GM18508 (cell line): ENCODE measurements around the gene TSPY9.
"Not testable (repeated sequence)": the region's sequence is repeated elsewhere in the genome, so short reads cannot be mapped to it uniquely, and the experiment has no call there.

ENCODE experiments used
- ATAC-seq: cut with Tn5 transposase; IDR thresholded peaks from one replicate; pipeline ENCODE4 v1.9.1; 2021; ENCODE audit warnings: moderate number of reproducible peaks; ENCODE audit not compliant: insufficient read depth, unreplicated experiment

The TSPY9 gene, protein sequence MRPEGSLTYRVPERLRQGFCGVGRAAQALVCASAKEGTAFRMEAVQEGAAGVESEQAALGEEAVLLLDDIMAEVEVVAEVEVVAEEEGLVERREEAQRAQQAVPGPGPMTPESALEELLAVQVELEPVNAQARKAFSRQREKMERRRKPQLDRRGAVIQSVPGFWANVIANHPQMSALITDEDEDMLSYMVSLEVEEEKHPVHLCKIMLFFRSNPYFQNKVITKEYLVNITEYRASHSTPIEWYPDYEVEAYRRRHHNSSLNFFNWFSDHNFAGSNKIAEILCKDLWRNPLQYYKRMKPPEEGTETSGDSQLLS

DNA sequence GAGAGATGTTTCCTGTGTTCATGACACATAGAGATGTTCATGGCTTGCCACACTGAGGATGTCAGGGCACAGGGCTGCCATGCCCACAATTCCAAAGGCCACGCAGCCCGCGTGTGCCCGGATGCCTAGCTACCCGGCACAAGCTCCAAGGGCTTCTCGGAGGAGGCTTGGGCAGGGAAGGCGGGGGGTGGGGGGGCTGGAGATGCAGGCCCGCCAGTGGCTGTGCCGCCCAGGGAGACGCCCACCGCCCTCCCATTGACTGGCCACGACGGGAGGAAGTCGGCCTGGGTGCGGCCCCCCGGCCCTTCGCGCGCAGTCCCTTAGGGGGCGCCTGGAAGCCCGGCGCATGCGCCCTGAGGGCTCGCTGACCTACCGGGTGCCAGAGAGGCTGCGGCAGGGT, at the start of gene TSPY9:
Gene TSPY9, plus strand, starts transcription at position 301 of the 400 bp plus-strand sequence. Its CDS starts 46 bp downstream, at position 347.
- ATAC-seq = not testable (repeated sequence)

DNA sequence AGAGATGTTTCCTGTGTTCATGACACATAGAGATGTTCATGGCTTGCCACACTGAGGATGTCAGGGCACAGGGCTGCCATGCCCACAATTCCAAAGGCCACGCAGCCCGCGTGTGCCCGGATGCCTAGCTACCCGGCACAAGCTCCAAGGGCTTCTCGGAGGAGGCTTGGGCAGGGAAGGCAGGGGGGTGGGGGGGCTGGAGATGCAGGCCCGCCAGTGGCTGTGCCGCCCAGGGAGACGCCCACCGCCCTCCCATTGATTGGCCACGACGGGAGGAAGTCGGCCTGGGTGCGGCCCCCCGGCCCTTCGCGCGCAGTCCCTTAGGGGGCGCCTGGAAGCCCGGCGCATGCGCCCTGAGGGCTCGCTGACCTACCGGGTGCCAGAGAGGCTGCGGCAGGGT, 20.4 kb upstream of the TSPY9 start, which contains the start of gene TSPY1:
Gene TSPY1, plus strand, starts transcription at position 301 of the 400 bp plus-strand sequence. Its CDS starts 46 bp downstream, at position 347.
- ATAC-seq = not testable (repeated sequence)

DNA sequence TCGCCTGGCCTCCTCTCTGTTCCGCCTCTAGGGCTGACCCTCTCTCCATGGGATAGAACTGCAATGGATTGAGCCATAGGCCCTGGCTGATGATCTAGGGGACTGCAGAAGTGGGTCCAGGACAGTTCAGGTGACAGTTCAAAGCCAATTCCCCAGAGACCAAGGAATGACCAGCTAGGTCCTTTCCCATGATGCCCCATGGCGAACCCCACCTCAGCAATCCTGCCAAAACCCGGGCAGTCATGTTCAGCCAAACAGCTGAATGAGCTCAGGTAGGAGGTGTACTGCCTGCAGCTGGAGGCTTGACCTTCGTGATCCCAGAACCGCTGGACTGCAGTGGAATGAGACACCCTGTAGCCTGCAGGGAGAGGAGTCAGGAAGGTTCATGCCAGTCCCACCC, 17.3 kb downstream of the TSPY9 start:
- ATAC-seq = not testable (repeated sequence)

DNA sequence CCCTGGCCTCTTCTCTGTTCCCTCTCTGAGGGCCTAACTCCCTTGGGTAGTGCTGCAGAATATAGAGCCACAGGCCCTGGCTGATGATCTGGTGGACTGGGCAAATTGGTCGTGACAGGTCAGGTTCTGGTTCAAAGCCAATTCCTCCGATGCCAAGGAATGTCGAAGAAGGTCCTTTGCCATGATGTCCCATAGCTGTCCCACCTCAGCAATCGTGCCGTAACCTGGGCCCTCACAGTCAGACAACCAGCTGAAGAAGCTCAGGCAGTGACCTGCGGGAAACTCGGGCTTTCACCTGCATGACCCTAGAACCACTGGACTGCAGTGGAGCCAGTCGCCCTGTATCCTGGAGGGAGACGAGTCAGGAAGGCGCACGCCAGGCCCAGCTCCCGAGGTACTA, 29.2 kb downstream of the TSPY9 start:
- ATAC-seq = not testable (repeated sequence)

DNA sequence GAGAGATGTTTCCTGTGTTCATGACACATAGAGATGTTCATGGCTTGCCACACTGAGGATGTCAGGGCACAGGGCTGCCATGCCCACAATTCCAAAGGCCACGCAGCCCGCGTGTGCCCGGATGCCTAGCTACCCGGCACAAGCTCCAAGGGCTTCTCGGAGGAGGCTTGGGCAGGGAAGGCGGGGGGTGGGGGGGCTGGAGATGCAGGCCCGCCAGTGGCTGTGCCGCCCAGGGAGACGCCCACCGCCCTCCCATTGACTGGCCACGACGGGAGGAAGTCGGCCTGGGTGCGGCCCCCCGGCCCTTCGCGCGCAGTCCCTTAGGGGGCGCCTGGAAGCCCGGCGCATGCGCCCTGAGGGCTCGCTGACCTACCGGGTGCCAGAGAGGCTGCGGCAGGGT, 40.5 kb downstream of the TSPY9 start, which contains the start of gene TSPY10:
Gene TSPY10, plus strand, starts transcription at position 301 of the 400 bp plus-strand sequence. Its CDS starts 46 bp downstream, at position 347.
- ATAC-seq = not testable (repeated sequence)
